ENCODE measurements around the gene ARHGAP33.
"Not testable (repeated sequence)": the region's sequence is repeated elsewhere in the genome, so short reads cannot be mapped to it uniquely, and the experiment has no call there.

ARHGAP33 gene

DNA sequence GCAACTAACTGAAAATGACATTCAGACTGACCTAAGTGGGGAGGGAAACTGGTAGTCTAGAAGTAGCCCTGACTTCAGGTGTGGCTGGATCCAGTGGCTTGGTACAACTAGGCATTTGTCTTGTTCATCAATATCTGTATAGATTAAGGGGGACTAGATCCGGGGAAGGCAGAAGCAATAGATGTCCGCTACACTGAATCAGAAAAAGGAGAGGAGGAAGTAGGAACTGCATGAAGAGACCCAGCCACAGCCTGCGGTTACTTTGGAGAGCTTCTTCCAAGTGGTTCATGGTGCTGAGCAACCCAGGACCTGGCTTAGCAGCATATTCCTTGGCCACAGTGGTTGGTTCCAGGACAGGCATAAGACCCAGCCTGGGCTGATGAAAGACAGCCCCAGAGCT is 47.2 kb downstream of the ARHGAP33 start:
- TF ChIP-seq, protein P1, sequence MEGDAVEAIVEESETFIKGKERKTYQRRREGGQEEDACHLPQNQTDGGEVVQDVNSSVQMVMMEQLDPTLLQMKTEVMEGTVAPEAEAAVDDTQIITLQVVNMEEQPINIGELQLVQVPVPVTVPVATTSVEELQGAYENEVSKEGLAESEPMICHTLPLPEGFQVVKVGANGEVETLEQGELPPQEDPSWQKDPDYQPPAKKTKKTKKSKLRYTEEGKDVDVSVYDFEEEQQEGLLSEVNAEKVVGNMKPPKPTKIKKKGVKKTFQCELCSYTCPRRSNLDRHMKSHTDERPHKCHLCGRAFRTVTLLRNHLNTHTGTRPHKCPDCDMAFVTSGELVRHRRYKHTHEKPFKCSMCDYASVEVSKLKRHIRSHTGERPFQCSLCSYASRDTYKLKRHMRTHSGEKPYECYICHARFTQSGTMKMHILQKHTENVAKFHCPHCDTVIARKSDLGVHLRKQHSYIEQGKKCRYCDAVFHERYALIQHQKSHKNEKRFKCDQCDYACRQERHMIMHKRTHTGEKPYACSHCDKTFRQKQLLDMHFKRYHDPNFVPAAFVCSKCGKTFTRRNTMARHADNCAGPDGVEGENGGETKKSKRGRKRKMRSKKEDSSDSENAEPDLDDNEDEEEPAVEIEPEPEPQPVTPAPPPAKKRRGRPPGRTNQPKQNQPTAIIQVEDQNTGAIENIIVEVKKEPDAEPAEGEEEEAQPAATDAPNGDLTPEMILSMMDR (IDR thresholded peaks at IDR 0.05; ENCODE audit: borderline replicate concordance, insufficient read depth, low read depth, low read length), result no peak
- H3K4me3 ChIP-seq (ENCODE audit: low read depth, low read length), result no peak overlapping the region

DNA sequence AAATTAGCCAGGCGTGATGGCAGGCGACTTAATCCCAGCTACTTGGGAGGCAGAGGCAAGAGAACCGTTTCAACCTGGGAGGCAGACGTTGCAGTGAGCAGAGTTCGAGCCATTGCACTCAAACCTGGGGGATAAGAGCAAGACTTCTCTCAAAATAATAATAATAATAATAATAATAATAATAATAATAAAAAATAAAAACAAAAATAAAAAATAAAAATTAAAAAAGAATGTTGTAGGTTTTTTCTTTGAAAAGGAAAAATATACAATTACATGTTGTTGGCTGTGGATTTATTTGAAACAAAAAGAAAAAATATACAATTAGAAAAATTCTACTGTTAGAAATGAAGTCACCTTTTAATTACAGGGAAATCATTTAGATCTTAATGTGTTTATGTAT is 48.8 kb downstream of the ARHGAP33 start:
- no peak overlapping the region for H3K4me3 ChIP-seq (ENCODE audit: low read depth, low read length)
- TF ChIP-seq, protein P1 (IDR thresholded peaks at IDR 0.05; ENCODE audit: borderline replicate concordance, insufficient read depth, low read depth, low read length), result no peak

DNA sequence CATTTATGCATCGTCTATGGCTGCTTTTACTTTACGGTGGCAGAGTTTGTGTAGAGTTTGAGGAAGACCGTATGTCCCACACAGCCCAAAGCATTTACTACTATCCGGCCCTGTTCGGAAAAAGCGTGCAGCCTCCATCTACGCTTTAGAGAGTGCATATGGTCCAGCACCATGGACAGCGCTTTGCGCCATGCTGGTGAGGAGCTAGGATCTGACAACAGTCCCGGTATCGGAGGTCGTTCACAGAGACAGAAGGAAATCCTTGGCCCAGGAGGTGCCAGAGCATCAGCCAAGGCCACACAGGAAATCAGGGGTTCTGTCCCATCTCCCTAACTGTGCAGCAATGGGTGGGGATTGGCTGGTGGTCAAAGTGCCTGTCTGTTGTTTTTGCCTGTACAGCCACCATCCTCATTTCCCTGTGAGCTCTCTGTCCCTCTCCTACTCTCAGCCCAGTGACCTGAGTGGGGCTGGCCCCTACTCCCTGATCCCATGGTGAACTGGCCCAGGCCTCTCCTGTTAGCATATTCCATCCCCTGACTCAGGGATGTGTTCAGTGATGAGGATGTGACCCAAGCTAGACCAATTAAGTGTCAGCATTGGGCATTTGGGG is 53.4 kb downstream of the ARHGAP33 start:
- no peak overlapping the region for H3K4me3 ChIP-seq (ENCODE audit: low read depth, low read length)
- TF ChIP-seq, protein P1 (IDR thresholded peaks at IDR 0.05; ENCODE audit: borderline replicate concordance, insufficient read depth, low read depth, low read length), result no peak

DNA sequence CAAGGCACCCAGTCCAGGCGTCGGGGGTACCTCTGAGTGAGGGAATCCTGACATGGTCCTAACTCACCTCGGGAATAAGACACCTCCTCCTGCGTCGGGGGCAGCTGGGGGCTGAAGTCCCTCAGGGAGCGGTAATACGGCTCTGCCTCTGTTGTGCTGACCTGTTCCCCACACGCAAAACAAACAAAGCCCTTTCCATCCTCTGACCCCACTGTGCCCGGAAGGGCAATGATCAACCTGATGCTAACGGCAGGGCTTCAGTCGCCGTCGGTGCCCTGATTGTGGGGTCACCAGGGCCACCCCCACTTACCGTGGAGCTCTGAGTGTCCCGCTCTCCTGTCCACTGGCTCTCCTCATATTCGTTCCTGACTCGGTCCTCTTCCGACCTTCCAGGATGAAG is 55.6 kb downstream of the ARHGAP33 start:
- no peak overlapping the region for H3K4me3 ChIP-seq (ENCODE audit: low read depth, low read length)
- TF ChIP-seq, protein P1 (IDR thresholded peaks at IDR 0.05; ENCODE audit: borderline replicate concordance, insufficient read depth, low read depth, low read length), result no peak

DNA sequence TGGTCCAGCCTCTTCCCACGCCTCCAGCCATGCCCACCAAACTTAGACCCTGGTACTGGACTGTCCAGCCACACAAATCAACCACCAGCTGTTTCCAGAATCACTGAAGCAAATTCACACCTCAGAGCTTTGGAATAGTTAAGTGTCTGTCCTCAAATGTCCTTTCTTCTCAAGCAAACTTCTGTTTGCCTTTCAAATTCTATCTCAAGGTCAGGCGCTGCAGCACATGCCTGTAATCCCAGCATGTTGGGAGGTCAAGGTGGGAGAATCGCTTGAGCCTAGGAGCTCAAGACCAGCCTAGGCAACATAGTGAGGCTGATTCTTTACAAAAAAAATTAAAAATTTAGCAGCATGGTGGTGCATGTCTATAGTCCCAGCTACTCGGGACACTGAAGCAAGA is 56.7 kb downstream of the ARHGAP33 start:
- TF ChIP-seq, protein P1 (IDR thresholded peaks at IDR 0.05; ENCODE audit: borderline replicate concordance, insufficient read depth, low read depth, low read length), result no peak
- no peak overlapping the region for H3K4me3 ChIP-seq (ENCODE audit: low read depth, low read length)

DNA sequence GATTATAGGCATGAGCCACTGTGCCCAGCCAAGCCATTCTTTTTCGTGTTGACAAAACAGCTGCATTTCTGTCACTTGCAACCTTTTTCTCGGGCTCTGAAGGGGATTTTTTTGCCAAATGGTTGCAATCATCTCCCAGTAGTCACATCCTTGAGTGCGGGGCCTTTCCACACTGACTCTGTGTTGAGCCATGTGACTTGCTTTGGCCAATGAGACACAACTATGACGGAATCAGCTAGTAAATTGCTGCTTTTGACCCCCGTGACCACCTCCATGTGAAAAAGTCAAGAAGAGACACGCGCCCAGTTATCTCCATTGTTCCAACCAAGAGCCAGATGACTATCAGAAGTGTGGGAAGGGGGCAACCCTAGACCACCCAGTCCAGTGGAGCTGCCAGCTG is 58.6 kb downstream of the ARHGAP33 start:
- TF ChIP-seq, protein P1 (IDR thresholded peaks at IDR 0.05; ENCODE audit: borderline replicate concordance, insufficient read depth, low read depth, low read length), result no peak
- H3K4me3 ChIP-seq (ENCODE audit: low read depth, low read length), result no peak overlapping the region

DNA sequence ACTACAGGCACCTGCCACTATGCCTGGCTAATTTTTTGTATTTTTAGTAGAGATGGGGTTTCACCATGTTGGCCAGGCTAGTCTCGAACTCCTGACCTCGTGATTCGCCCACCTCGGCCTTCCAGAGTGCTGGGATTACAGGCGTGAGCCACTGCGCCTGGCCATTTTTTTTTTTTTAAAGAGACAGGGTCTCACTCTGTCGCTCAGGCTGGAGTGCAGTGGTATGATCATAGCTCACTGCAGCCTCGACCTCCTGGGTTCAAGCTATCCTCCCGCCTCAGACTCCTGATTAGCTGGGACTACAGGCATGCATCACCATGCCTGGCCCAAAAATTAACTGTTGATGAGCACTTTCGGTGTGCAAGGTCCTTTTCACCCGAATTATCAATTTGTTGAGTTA is 60.7 kb downstream of the ARHGAP33 start:
- H3K4me3 ChIP-seq (ENCODE audit: low read depth, low read length), result not testable (repeated sequence)

Data from GM12875 (cell line).